GM21381 (cell line): ENCODE data around the gene VEGFA.
"Not testable (repeated sequence)": the region's sequence is repeated elsewhere in the genome, so short reads cannot be mapped to it uniquely, and the experiment has no call there.

Experiments
- ATAC-seq: cut with Tn5 transposase; IDR thresholded peaks from one replicate; pipeline ENCODE4 v1.9.1; 2021; ENCODE audit warnings: mild to moderate bottlenecking, moderate library complexity; ENCODE audit not compliant: unreplicated experiment

Gene VEGFA

GRCh38 chr6:43801495-43802181 is 31.6 kb downstream of the VEGFA start:
- ATAC-seq, result no peak

- ATAC-seq, result no peak
Observed at GRCh38 chr6:43803055-43803782, 33.2 kb downstream of the VEGFA start.

- ATAC-seq, result no peak
Observed at GRCh38 chr6:43803783-43804549, 34.0 kb downstream of the VEGFA start.

GRCh38 chr6:43804550-43805223 is 34.7 kb downstream of the VEGFA start:
- no peak for ATAC-seq

- no peak for ATAC-seq
Observed at GRCh38 chr6:43805699-43806042, 35.7 kb downstream of the VEGFA start.

- no peak for ATAC-seq
Observed at GRCh38 chr6:43806043-43806757, 36.2 kb downstream of the VEGFA start.

- ATAC-seq, result no peak
Observed at GRCh38 chr6:43806758-43807227, 36.8 kb downstream of the VEGFA start.

GRCh38 chr6:43807228-43808061 is 37.4 kb downstream of the VEGFA start:
- ATAC-seq, result no peak

GRCh38 chr6:43808412-43808811 is 38.4 kb downstream of the VEGFA start:
- ATAC-seq, result no peak

GRCh38 chr6:43809417-43810305 is 39.6 kb downstream of the VEGFA start:
- no peak for ATAC-seq

- ATAC-seq, result no peak
Observed at GRCh38 chr6:43810965-43811732, 41.1 kb downstream of the VEGFA start.

GRCh38 chr6:43811733-43812099 is 41.7 kb downstream of the VEGFA start:
- no peak for ATAC-seq

- no peak for ATAC-seq
Observed at GRCh38 chr6:43812850-43813578, 43.0 kb downstream of the VEGFA start.

- ATAC-seq, result no peak
Observed at GRCh38 chr6:43814111-43814510, 44.1 kb downstream of the VEGFA start.

- no peak for ATAC-seq
Observed at GRCh38 chr6:43814865-43815264, 44.9 kb downstream of the VEGFA start.

- no peak for ATAC-seq
Observed at GRCh38 chr6:43817192-43817591, 47.2 kb downstream of the VEGFA start.

GRCh38 chr6:43818973-43819372 is 49.0 kb downstream of the VEGFA start:
- not testable (repeated sequence) for ATAC-seq
